Fibroblast of peridontal ligament (primary cell): Measurements from ENCODE around the gene ZNF581.
A peak's percentile ranks its signal among the peaks of the same experiment; 100 is the strongest.

Source experiments
- DNase-seq: peaks from one replicate; pipeline ENCODE4 v3.0.0-alpha.2; 2010; ENCODE audit errors: extremely low read depth

The ZNF581 gene

DNA sequence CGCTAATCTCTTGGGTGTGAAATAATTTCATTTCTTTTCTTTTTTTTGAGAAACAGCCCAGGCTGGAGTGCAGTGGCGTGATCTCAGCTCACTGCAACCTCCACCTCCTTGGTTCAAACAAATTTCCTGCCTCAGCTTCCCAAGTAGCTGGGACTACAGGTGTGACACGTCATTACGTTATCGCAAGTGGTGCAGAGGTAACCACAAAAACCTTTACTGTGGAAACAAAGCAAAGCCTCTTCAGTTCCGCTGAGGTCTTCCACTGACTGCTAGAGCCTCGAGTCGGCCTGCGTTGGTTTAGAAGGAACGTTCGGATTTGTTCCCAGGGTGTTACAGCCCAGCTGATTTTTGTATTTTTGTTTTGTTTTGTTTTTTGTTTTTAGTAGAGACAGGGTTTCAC lies 17.1 kb upstream of the ZNF581 start:
- DNase-seq: no peak

DNA sequence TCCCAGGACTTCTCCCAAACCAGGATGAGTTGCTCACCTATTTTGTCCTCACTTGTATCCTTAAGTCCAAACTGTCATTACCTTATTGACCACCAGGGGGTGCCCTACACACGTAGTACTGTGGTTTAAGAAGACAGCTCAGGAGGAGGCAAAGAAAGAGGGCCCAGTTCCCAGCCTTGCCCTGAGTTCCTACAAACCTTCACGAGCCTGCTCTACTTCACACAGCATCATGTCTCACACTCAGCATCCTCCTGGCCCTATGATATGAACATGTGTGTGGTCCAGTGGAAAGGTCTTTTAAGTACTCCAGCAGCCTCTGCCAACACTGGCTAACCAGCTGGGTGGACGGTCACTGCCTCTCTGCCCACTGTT lies 11.0 kb upstream of the ZNF581 start:
- peak; percentile 98 for DNase-seq

DNA sequence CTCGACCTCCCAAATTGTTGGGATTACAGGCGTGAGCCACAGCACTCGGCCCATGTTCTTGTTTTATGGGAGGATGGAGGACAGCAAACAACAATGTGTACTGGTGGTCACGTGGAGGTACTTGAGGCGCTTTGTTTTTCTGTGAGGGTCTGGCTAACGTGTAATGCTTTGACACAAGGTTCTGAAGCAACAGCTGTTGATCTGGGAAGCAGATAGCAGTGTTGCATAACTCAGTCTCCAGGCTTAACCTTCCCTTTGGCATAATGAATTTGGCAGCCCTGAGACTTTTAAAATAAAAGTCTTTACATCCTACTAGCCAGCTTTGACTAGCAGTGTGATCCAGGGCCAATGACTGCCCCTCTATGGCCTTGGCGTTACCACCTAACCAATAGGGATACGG lies 9.6 kb upstream of the ZNF581 start:
- no peak for DNase-seq

DNA sequence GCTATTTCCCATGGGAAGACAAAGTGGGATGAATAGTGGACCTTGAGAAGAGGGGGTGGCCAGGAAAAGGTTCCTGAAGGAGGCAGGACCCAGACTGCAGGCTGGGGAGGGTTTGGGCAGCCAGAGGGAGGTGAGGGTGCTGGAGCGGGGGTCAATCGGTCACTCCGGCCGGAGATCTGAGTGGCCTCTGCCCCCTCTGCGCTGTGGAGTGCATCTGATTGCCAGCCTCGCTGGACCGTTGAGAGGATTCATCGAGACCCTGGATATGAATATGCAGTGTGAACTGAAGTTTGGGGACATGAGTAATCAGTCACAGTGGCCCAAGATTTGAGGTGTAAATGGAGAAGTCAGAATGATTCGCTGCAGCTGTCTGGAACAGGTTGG lies 8.1 kb upstream of the ZNF581 start:
- DNase-seq: no peak

DNA sequence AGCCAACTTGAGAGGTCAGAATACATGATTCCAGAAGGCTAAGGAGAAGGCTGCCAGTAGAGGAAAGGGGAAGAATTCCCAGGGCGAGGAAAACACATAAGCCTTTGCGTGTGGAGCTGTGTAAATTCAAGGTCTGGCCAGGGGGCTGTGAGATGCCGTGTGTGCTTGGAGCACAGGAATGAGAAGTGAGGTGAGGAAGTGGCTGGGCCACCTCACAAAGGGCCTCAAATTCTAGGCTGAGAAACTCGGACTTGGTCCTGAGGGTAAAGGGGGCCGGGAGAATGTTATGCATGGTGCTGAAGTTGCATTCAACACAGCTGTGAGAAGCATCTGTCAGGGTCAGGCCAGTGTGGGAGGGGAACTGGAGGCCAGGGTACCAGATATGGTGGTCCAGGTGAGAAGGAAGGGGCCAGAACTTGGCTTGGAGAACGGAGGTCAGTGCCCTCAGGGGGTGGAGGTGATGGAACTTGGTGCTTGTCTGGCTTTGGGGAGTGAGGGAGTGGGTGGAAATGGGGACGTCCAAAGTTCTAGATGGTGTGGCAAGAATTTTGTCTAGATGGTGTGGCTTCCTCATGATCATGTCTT lies 7.5 kb upstream of the ZNF581 start:
- DNase-seq: no peak

DNA sequence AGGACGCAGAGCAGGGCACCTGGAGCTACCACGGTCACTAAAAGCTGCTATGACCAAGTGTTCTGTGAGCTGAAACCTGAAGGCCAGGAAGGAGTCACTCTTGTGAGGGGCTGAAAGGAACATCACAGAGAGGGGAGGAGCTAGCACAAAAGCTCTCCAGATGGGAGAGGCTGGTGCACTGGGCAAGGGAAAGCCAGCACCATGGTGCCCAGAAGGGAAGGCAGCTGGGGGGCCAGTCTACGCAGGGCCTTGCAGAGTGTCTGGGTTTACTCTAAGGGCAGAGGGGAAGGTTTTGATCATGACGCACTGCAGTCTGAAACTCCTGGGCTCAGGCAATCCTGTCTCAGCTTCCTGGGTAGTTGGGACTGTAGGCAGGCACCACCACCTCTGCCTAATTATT lies 6.7 kb upstream of the ZNF581 start:
- no peak for DNase-seq

DNA sequence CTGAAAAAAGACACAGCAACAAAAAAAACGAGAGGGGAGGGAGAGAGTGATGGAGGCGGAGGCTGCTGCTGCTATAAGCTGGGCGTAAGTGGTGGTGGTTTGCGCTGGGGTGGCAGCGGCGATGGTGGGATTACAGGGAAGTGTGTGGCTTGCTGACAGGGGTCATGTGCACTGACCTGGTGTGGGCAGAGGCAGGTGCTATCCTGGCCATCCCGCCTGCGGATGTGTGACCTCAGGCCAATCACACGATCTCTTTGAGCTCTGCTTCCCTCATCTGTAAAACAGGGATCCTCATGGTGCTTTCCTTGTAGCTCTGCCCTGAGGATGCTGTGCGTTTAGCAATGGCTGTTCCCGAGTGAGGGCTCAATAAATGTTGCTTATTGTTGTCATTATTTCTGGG lies 5.9 kb upstream of the ZNF581 start:
- DNase-seq: no peak

DNA sequence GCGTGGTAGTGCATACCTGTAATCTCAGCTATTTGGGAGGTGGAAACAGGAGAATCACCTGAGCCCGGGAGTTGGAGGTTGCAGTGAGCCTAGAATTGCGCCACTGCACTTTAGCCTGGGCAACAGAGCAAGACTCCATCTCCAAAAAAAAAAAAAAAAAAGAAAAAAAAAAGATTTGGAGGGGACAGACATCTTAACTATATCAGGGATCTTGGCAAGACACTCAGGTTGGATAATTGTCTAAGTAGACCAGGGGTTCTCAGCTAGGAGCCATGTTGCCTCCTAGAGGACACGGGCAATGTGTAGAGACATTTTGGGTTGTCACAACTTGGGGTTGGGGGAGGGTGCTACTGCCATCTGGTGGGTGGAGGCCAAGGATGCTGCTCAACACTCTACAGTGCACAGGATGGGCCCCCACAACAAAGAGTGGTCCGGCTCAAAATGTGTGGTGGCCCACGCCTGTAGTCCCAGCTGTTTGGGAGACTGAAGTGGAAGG lies 4.5 kb upstream of the ZNF581 start:
- no peak for DNase-seq

DNA sequence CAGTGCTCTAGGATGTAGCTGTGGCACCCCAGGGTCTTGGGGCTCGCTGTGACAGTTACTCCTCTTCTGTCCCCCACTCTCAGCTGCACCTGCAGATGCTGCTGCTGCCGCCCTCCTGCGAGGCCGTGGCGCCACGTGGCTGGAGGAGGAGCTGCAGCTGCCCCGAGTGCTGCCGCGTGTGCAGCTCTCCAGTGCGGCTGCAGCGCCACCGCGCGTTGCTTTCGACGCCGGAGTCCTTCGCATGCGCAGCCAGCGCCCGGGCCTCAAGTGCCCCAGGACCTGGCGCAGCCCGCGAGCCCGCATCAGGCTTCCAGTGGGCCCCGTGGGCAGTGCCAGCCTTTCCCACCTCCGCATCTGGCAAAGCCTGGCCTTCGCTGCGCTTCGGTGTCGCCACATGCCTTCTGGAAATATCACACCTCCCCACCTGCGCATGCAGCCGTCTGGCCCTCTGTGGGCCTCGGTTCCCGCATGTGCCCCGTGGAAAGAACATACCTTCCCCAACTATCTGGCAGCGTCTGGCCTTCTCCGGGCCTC lies 3.3 kb upstream of the ZNF581 start:
- DNase-seq: peak; percentile 58

DNA sequence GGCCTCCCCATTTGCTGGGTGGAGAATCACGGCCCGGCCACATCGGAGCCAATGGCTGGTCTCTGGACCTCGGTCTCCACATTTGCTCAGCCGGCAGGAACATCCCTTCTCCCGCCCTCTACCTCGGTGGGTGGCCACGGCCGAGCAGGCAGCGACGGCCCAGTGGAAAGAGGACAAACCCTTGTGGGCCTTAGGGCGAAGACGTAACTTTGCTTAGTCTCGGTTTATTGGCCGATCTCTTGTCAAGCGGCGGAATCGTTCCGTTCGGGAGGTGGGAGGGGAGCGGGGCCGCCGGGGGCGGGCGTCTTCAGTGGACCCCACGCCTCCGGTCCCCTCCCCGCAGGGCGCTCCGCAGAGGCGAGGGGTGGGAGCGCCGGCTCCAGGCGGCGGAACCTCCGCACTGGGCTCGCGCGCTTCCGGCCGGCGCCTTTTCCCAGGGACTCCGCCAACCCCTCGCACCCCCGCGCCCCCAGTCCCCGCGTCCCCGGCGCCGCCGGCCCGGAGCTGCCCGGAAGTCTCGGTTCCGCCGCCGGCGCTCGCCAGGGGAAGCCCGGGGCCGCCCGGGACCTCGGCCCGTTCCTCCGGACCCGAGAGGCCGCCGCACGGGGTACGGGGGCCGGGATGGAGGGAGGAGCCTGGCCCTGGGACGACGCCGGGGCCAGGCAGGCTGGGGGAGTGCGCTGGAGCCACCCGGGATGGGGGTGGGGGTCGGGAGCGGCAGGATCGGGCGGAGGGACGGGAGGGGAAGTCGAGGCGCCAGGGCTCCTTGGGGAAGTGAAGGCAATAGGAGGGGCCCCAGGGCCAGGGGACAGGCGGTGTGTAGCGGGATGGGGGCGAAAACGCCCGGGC lies 2.6 kb upstream of the ZNF581 start, which contains the start of gene ZNF580:
Gene ZNF580, plus strand, starts transcription at position 426 of the 849 bp plus-strand sequence. CDS start 1,507 bp downstream, outside the sequence.
- DNase-seq: peak; percentile 79

DNA sequence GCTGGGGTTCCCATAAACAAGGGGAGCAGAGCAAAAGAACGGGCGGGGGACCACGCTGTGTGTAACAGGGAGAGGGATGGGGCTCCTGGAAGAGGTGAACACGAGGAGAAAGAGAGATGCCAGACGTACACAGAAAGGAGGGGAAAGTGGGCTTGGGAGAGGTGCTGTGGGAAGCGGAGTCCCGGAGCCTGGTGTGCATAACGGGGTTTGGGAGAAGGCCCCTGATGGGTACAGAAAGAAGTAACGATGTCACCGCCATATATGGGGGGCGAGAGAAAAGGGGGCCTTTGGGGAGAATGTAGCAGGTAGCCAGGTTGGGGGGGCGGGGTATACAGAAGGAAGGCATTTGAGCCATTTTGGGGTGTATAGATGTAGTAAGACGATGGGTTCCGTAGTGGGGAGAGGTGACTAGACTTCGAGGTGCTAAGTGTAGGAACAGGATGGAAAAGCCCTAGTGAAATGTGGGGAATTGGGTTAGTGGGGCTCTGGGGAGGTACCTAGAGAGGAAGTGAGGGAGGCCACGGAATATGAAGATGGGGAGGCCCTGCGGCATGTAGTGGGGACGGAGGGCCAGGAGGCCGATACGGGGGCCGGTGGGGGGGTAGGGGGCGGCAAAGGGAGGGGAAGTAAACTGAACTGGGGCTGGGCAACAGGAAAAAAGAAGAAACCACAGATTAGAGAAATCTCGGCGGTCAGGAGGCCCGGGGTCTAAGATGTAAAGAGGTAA lies 1.9 kb upstream of the ZNF581 start:
- DNase-seq: peak; percentile 26

DNA sequence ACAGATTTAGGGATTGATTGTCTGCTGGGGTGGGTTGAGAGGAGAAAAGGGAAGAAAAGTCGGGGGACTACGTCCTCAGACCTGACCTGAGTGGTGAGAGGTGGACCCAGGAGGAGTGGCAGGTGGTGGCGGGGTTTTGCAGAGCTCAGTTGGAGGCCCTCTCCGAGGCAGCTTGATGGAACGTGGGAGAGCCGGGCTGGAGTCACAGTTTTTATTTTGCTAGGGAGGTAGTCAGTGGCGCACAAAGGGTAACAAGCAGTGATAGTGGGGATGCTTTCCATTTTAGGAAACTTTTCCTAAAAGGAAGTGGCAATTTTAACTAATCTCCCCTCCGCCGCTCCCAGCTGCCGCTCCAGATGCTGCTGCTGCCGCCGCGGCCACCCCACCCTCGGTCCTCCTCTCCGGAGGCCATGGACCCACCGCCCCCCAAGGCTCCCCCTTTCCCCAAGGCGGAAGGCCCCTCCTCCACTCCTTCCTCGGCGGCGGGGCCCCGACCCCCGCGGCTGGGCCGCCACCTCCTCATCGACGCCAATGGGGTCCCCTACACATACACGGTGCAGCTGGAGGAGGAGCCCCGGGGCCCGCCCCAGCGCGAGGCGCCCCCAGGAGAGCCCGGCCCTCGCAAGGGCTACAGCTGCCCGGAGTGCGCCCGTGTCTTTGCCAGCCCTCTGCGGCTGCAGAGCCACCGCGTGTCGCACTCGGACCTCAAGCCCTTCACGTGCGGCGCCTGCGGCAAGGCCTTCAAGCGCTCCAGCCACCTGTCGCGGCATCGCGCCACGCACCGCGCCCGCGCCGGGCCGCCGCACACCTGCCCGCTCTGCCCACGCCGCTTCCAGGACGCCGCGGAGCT lies 1.1 kb upstream of the ZNF581 start:
- no peak for DNase-seq

DNA sequence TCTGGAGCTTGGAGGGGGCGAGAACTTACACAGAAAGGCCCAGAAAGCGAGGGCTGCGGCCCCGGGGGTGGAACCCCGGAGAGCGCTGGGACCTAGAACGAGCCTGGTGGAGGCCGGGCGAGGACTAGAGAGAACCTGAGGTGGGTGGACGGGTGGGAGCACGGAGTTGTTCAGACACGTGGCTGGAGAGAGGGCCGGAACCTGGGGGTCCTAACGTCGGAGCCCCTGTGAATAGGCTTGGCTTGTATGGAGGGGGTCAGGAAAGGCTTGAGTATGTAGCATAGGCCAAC lies 383 bp downstream of the ZNF581 start:
- no peak for DNase-seq

DNA sequence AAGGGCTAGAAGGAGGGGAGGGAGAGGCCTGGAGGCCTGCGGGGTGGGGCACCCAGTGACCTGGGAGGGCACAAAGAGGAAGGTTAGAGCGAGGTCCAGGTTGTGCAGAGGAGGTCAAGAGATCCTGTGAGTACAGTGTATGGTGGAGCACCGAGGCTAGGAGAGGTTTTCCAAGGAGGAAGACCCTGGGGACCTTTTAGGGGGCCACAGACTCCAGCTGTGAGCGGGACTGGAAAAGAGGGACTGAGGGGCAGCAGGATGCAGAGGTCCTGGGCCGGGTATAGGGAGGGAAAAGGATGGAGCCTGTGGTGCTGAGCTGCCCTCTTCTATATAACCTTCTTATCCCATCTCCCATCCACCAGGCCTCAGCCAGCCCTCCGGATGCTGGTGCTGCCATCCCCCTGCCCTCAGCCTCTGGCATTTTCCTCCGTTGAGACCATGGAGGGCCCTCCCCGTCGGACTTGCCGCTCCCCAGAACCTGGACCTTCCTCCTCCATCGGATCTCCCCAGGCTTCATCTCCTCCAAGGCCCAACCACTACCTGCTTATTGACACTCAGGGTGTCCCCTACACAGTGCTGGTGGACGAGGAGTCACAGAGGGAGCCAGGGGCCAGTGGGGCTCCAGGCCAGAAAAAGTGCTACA lies 863 bp downstream of the ZNF581 start:
- no peak for DNase-seq

DNA sequence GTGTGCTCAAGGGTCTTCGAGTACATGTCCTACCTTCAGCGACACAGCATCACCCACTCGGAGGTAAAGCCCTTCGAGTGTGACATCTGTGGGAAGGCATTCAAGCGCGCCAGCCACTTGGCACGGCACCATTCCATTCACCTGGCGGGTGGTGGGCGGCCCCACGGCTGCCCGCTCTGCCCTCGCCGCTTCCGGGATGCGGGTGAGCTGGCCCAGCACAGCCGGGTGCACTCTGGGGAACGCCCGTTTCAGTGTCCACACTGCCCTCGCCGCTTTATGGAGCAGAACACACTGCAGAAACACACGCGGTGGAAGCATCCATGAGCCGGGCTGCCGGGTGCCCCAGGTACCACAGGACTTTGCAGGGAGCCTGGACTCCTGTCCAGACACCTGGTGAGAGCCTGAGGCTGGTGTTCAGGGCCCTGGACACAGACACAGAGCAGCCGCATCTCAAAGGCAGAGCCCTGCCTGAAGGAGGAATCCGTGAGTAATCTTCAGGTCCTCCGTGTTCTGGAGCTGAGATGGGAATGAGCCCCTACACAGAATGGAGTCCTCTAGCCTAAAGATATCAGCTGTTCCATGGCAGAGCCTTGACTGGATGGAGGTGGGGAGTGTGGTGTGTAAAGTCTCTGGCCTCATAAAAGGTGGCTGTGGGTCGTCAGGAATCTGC lies 1.5 kb downstream of the ZNF581 start:
- no peak for DNase-seq

DNA sequence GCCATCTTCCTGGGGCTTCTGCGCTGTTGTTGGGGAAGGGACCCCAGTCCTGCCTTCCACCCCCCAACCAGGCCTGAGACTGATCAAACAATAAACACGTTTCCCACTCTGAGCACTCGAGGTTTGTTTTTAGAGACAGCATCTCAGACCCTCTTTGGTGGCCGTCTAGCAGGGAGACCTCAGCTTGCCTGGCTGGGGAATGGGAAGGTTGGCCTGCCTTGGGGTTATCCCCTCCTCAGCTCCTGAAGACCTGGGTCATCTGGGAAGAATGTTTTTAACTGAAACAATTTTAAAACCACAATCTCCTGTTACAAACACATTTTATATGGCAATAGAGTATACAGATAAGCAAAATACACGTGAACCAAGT lies 2.0 kb downstream of the ZNF581 start:
- DNase-seq: no peak

DNA sequence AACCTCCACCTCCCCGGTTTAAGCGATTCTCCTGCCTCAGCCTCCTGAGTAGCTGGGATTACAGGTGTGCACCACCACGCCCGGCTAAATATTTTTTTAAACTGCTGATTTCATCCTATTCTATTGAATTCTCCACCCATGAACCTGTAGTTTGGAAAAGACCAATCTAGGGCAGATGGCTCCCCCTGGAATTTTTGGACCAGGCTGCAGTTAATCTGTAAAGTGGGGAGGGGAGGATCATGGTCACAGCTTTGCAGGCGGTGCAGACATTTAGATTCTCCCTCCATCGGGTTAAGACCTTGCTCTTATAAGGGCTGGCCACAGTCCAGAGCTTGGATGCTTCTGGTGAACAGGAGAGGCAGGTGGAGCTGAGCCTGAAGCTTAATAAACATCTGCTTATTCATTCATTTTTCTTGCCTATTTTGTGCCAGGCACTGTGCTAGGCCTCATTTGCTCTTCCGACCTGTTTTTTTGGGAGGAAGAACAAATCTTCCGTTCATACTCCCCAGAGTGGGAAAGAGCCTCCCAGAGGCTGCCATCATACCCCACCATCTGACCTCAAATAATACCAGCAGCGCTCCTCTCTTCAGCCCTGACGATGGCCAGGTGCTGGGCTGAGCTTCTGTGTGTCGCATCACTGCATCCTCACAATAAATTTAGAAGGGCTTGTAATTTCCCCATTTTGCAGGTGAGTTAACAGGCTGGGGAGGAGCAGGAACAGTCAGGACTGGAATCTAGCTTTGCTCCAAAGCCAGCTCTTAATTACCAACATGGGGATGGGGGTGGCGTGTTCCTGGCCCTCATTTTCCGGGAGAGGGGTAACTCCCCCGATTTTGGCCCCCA lies 3.7 kb downstream of the ZNF581 start:
- DNase-seq: no peak

DNA sequence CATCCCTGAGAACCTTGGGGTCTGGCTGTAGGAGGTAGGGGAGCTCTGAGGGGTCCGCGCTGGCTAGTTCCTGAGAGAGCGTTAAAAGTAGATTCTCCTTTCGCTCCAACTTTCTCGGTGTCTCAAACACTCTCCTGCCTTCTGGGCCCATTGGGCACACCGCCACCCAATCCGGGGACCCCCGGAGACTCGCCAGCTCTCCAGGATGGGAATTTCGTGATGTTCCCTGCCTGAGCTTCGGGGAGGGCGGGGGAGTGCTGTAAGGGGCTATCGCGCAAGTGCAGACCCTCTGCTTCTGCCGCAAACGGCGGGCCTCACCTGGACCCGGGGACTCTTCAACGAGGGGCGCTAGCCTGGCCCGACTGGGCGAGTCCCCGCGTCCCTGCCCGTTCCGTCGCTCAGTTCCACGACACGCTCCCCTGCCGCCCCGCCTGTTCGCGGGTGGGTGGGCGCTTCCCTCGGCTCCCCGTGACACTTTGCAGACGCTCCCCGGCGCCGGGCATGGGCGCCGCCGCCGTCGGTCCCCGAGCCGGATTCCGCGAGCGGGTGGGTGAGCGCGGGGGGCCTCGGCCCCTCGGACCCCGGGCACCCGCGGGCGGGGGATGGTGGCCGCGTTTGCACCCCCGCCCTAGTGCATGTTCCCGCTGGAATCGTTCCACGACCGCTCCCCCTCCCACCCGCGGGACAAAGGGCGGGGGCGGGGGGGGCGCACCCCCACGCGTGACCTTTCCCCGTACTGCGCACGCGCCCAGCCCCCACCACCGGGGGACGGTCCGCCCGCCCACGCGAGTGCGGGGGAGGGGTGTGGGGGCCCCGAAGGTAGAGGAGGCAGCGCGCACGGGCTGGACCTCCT lies 4.5 kb downstream of the ZNF581 start, which contains the start of gene CCDC106:
Gene CCDC106, plus strand, starts transcription at position 481 of the 853 bp plus-strand sequence. CDS start 835 bp downstream, outside the sequence.
- DNase-seq: peak; percentile 61
